Smooth muscle cell (in vitro differentiated cells): ENCODE data around the gene ACP2. TPM values are rescaled to one million over a fixed set of nuclear protein-coding genes. Genes with fewer than 3 reads are reported as not detected.

Experiments
- DNase-seq: peaks from one replicate; lab custom pipeline; 2025; ENCODE audit not compliant: unreplicated experiment; lab: John Stamatoyannopoulos, UW
- H2AFZ ChIP-seq: fragments of 200-600 bp; sonication (generic); 2 replicates; pipeline ENCODE4 v1.6.0; 2016; ENCODE audit warnings: antibody characterized with exemption, low read depth, mild to moderate bottlenecking
- H3F3A ChIP-seq: fragments of 200-600 bp; sonication (generic); 2 replicates; pipeline ENCODE4 v1.6.0; 2017; ENCODE audit warnings: antibody characterized with exemption, low read depth
- H3K27ac ChIP-seq: fragments of 200-600 bp; sonication (generic); 2 replicates; pipeline ENCODE4 v1.5.1; 2016; ENCODE audit warnings: low read depth, mild to moderate bottlenecking
- H3K27me3 ChIP-seq: fragments of 200-600 bp; sonication (generic); 2 replicates; pipeline ENCODE4 v1.6.1; 2016; ENCODE audit warnings: low read depth, mild to moderate bottlenecking
- H3K36me3 ChIP-seq: fragments of 200-600 bp; sonication (generic); 2 replicates; pipeline ENCODE4 v1.5.1; 2016; ENCODE audit warnings: low read depth
- H3K4me1 ChIP-seq: fragments of 200-600 bp; sonication (generic); 2 replicates; pipeline ENCODE4 v1.5.1; 2016; ENCODE audit warnings: low read depth
- H3K4me2 ChIP-seq: fragments of 200-600 bp; sonication (generic); 2 replicates; pipeline ENCODE4 v1.6.0; 2016; ENCODE audit warnings: mild to moderate bottlenecking
- H3K4me3 ChIP-seq: fragments of 200-600 bp; sonication (generic); 2 replicates; pipeline ENCODE4 v1.5.1; 2016; ENCODE audit warnings: mild to moderate bottlenecking
- H3K79me2 ChIP-seq: fragments of 200-600 bp; sonication (generic); 2 replicates; pipeline ENCODE4 v1.6.0; 2016; ENCODE audit warnings: low read depth, mild to moderate bottlenecking
- H3K9ac ChIP-seq: fragments of 200-600 bp; sonication (generic); 2 replicates; pipeline ENCODE4 v1.6.0; 2016; ENCODE audit warnings: low read depth
- H3K9me3 ChIP-seq: fragments of 200-600 bp; sonication (generic); replicated peaks from 2 replicates; pipeline ENCODE4 v1.5.1; 2016; ENCODE audit warnings: low read depth
- H4K20me1 ChIP-seq: fragments of 200-600 bp; sonication (generic); 2 replicates; pipeline ENCODE4 v1.6.0; 2016; ENCODE audit warnings: low read depth
- WGBS: methylation state at CpG from one replicate; pipeline ENCODE4 v1.1.7; 2016; ENCODE audit warnings: low lambda C conversion rate; 5-methylcytosine and 5-hydroxymethylcytosine counted together
- polyA plus RNA-seq: library from polyadenylated mRNA; unstranded; fragments of >200 nt; fragmentation: Nextera tagmentation; extraction: Ambion mirVana; gene quantifications from 2 replicates; pipeline ENCODE4 v1.2.1, GENCODE V29; 2016
- total RNA-seq: library from RNA; depleted of rRNA; stranded (reverse); fragments of >200 nt; gene quantifications from 2 replicates; pipeline ENCODE4 v1.2.3, GENCODE V29; 2014
- TF ChIP-seq, protein P1 (sequence below): fragments of 200-600 bp; sonication (generic); IDR thresholded peaks from 2 replicates; pipeline ENCODE4 v1.5.1; 2017; ENCODE audit warnings: borderline replicate concordance, mild to moderate bottlenecking, antibody characterized with exemption; ENCODE audit not compliant: insufficient read depth, poor library complexity, severe bottlenecking

Gene ACP2
- total and polyA plus RNA-seq, 2 experiments from 2014 or later, result 26.3 to 62.4 TPM

DNA sequence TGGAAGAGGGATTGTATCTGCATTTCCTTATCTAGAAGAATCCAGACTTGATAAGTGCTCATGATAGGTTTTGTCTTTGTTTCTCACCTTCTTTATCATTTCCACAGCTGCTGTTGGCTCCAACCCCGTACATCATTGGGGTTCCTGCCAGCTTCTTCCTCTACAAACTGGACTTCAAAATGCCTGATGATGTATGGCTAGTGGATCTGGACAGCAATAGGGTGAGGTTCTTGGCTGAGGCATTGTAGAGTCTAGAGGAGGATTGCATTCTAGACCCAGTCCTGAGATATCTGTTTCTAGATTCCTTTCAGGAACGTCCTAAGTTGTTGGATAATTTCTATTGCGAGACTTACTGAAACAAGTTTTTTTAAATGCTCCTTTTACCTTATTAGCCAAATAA lies 29.4 kb upstream of the ACP2 start:
- Histone ChIP-seq H3K4me2 (no peak overlapping the region), H3K9me3 (no peaks in the 10 kb centered on the region), H3K79me2 (peaks cover 24% of the 10 kb centered on the region), H3F3A (no peaks in the 10 kb centered on the region), H4K20me1 (peaks cover 39% of the 10 kb centered on the region), H3K36me3 (peaks cover 22% of the 10 kb centered on the region), H3K27me3 (no peaks in the 10 kb centered on the region), H3K4me1 (no peaks in the 10 kb centered on the region), H3K4me3 (no peak overlapping the region), H2AFZ (no peak overlapping the region), H3K9ac (no peak overlapping the region), H3K27ac (no peak overlapping the region)
- TF ChIP-seq, protein P1, sequence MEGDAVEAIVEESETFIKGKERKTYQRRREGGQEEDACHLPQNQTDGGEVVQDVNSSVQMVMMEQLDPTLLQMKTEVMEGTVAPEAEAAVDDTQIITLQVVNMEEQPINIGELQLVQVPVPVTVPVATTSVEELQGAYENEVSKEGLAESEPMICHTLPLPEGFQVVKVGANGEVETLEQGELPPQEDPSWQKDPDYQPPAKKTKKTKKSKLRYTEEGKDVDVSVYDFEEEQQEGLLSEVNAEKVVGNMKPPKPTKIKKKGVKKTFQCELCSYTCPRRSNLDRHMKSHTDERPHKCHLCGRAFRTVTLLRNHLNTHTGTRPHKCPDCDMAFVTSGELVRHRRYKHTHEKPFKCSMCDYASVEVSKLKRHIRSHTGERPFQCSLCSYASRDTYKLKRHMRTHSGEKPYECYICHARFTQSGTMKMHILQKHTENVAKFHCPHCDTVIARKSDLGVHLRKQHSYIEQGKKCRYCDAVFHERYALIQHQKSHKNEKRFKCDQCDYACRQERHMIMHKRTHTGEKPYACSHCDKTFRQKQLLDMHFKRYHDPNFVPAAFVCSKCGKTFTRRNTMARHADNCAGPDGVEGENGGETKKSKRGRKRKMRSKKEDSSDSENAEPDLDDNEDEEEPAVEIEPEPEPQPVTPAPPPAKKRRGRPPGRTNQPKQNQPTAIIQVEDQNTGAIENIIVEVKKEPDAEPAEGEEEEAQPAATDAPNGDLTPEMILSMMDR, result no peak
- no peak for DNase-seq
- WGBS, result 94% methylated on average over 3 of the region's 3 CpGs

DNA sequence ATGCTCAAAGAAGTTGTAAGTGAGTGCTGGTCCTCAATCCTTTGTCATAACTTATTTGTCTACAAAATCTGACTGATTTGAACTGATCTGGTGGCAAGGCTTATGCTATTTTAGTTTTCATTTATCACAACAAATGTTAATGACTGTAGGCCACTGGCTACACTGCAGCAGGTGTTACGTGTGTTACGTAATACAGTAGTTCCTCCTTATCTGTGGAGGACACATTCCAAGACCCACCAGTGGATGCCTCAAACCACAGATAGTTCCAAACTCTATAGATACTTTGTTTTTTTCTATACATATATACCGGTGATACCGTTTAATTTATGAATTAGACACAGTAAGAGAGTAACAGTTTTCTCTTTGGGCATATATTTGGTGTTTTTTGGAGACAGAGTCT lies 28.3 kb upstream of the ACP2 start:
- 97% methylated on average over 4 of the region's 4 CpGs for WGBS
- H3K79me2 ChIP-seq, result peaks cover 35% of the 10 kb centered on the region
- peaks cover 14% of the 10 kb centered on the region for H3K36me3 ChIP-seq
- TF ChIP-seq, protein P1, result no peak
- DNase-seq, result no peak
- H3K27me3 ChIP-seq, result no peaks in the 10 kb centered on the region
- H4K20me1 ChIP-seq, result peaks cover 50% of the 10 kb centered on the region
- peaks cover 2% of the 10 kb centered on the region for H3K4me1 ChIP-seq
- no peak overlapping the region for H2AFZ ChIP-seq
- H3K9ac ChIP-seq, result no peak overlapping the region
- H3K4me2 ChIP-seq, result no peak overlapping the region
- H3K4me3 ChIP-seq, result no peak overlapping the region
- no peaks in the 10 kb centered on the region for H3K9me3 ChIP-seq
- no peak overlapping the region for H3K27ac ChIP-seq
- no peaks in the 10 kb centered on the region for H3F3A ChIP-seq

DNA sequence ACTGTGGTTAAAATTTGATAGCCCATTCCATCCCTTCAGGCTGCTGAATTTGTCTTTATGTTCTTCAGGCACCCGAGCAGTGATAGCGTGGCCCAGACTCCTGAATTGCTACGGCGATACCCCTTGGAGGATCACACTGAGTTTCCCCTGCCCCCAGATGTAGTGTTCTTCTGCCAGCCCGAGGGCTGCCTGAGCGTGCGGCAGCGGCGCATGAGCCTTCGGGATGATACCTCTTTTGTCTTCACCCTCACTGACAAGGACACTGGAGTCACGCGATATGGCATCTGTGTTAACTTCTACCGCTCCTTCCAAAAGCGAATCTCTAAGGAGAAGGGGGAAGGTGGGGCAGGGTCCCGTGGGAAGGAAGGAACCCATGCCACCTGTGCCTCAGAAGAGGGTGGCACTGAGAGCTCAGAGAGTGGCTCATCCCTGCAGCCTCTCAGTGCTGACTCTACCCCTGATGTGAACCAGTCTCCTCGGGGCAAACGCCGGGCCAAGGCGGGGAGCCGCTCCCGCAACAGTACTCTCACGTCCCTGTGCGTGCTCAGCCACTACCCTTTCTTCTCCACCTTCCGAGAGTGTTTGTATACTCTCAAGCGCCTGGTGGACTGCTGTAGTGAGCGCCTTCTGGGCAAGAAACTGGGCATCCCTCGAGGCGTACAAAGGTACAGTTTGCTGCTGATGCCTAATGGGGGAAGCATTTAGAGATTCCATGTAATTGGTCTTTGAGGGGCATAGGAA lies 26.1 kb upstream of the ACP2 start:
- peaks cover 51% of the 10 kb centered on the region for H3K79me2 ChIP-seq
- no peak overlapping the region for H3K9ac ChIP-seq
- H3K27ac ChIP-seq, result no peak overlapping the region
- H3K27me3 ChIP-seq, result no peaks in the 10 kb centered on the region
- no peaks in the 10 kb centered on the region for H3K9me3 ChIP-seq
- DNase-seq, result no peak
- peaks cover 17% of the 10 kb centered on the region for H3K4me1 ChIP-seq
- H3K36me3 ChIP-seq, result peaks cover 10% of the 10 kb centered on the region
- H4K20me1 ChIP-seq, result peaks cover 66% of the 10 kb centered on the region
- H2AFZ ChIP-seq, result no peak overlapping the region
- no peak overlapping the region for H3K4me2 ChIP-seq
- TF ChIP-seq, protein P1, result no peak
- H3K4me3 ChIP-seq, result no peak overlapping the region
- WGBS, result 98% methylated on average over 28 of the region's 28 CpGs
- peaks cover 7% of the 10 kb centered on the region for H3F3A ChIP-seq

DNA sequence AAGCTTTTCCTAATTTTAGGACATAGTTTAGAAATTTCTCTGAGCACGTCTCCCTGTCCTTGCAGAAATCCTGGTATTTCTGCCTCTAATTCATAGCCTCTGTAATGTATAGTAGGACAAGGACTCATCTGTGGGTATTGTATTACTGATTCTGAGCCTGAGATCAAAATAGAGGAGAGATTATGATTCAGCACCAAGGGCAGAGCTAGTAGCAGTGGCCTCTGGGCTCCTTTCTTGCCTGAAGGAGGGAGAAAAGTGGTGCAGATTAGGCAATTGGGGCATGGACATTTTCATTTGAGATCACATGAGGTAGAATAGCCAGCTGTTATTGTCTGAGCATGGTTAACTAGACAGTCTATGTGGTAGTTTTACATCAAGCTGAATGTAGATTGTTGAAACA lies 24.1 kb upstream of the ACP2 start:
- TF ChIP-seq, protein P1, result no peak
- no peak overlapping the region for H3K9ac ChIP-seq
- peaks cover 18% of the 10 kb centered on the region for H3F3A ChIP-seq
- no peak overlapping the region for H3K4me3 ChIP-seq
- peaks cover 51% of the 10 kb centered on the region for H3K79me2 ChIP-seq
- no peak overlapping the region for H3K4me2 ChIP-seq
- peaks cover 27% of the 10 kb centered on the region for H3K4me1 ChIP-seq
- peaks cover 66% of the 10 kb centered on the region for H4K20me1 ChIP-seq
- no peaks in the 10 kb centered on the region for H3K9me3 ChIP-seq
- no peaks in the 10 kb centered on the region for H3K27me3 ChIP-seq
- no peak for DNase-seq
- 0% methylated on average over 1 of the region's 1 CpG for WGBS
- peaks cover 10% of the 10 kb centered on the region for H3K36me3 ChIP-seq
- no peak overlapping the region for H3K27ac ChIP-seq
- H2AFZ ChIP-seq, result no peak overlapping the region
